LNCaP clone FGC (cell line): ENCODE data around the gene ADK.
A peak's percentile ranks its signal among the peaks of the same experiment; 100 is the strongest.
"Not testable (repeated sequence)": the region's sequence is repeated elsewhere in the genome, so short reads cannot be mapped to it uniquely, and the experiment has no call there.

Experiments used
- DNase-seq: peaks from one replicate; pipeline ENCODE4 v3.0.0-alpha.2; 2011; ENCODE audit warnings: low read depth
- H3K4me3 ChIP-seq: 2 replicates; pipeline ENCODE4 v1.5.1; 2011; ENCODE audit warnings: mild to moderate bottlenecking, low read depth, low read length, control low read depth
- CTCF ChIP-seq: IDR thresholded peaks from 2 replicates; pipeline ENCODE4 v1.5.1; 2012; ENCODE audit warnings: mild to moderate bottlenecking; ENCODE audit not compliant: control insufficient read depth, insufficient read depth; ENCODE audit errors: extremely low read depth

The ADK gene

GRCh38 chr10:74213571-74214162, 62.6 kb downstream of the ADK start:
- peak; percentile 44 for TF ChIP-seq CTCF
- no peak overlapping the region for H3K4me3 ChIP-seq
- DNase-seq = no peak

GRCh38 chr10:74217110-74217509, 66.1 kb downstream of the ADK start:
- not testable (repeated sequence) for DNase-seq

GRCh38 chr10:74222467-74222866, 71.4 kb downstream of the ADK start:
- H3K4me3 ChIP-seq, DNase-seq: not testable (repeated sequence)

More at GRCh38 chr10:74217110-74217509, 66.1 kb downstream of the ADK start:
- not testable (repeated sequence) for H3K4me3 ChIP-seq

GRCh38 chr10:74223755-74224529, 72.9 kb downstream of the ADK start:
- DNase-seq = no peak
- no peak for TF ChIP-seq CTCF
- H3K4me3 ChIP-seq = no peak overlapping the region

- DNase-seq = no peak
- no peak for TF ChIP-seq CTCF
- no peak overlapping the region for H3K4me3 ChIP-seq
Observed at GRCh38 chr10:74227697-74228424, 76.8 kb downstream of the ADK start.

GRCh38 chr10:74231375-74231774, 80.4 kb downstream of the ADK start:
- no peak overlapping the region for H3K4me3 ChIP-seq
- TF ChIP-seq CTCF = no peak
- DNase-seq = no peak

- DNase-seq = no peak
- no peak for TF ChIP-seq CTCF
- H3K4me3 ChIP-seq = no peak overlapping the region
Observed at GRCh38 chr10:74233281-74233680, 82.3 kb downstream of the ADK start.

GRCh38 chr10:74234569-74234968, 83.5 kb downstream of the ADK start:
- H3K4me3 ChIP-seq = no peak overlapping the region
- no peak for DNase-seq
- TF ChIP-seq CTCF = peak; percentile 37
